ENCODE results near the gene CHPF. TPM values are rescaled to one million over a fixed set of nuclear protein-coding genes. Genes with fewer than 3 reads are reported as not detected.

CHPF gene
- total and polyA plus RNA-seq, 7 donors = 8.4 to 14.2 (median 12.6) TPM

DNA sequence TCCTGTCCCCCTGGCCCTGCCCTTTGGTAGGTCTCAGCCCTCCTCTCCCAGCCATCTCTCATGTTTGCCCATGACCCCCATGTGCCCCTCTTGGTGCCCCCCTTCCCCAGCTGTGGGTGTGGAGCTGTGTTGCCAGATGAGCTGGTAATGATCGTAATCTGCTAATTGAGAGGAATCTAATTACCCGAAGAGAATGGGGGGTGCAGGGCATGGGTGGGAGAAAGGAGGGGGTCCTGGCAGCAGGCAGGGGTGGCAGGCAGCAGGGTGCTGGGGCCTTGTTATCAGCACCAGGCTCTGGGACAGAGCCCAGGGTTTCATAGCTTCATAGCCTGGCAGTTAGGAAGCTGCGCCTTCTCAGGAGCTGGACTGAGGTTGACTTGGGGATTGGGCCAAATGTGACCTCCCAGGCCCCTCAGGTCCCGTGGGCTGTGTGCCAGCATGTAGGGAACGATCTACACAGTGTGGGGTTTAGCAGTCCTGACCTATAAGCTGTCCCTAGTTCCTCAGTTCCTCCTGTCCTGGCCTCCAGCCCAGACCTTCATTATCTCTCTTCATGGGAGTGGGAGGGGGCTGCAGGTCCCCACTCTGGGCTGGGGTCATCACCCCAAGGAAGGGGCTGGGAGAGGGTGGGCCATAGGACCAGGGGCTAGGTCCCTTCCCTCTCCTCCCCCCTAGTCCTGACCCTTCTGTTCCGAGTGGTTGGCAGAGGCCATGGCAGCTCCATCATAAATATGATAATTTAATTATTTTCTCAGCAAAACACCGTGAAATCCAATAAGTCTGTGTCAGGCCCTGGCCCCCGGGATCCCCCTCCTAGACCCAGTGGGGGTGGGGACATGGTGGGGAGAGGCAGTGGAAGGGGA, 35.8 kb downstream of the CHPF start:
- H3K9me3 ChIP-seq = no peaks in the 10 kb centered on the region
- 47 to 53% (median 53%) methylated on average over 8 of the region's 8 CpGs for WGBS, 3 donors
- no peak overlapping the region for H3K4me3 ChIP-seq
- ATAC-seq (no peak), DNase-seq (no peak)
- intact Hi-C loops (cut with DNase I) = no loop called here
- no peak for TF ChIP-seq CTCF (IDR thresholded peaks at IDR 0.05)
- peaks cover 0 to 32% of the 10 kb centered on the region in 2 donors for H3K36me3 ChIP-seq (ENCODE audit: insufficient read depth in 1 of 2, low read depth in 1 of 2)
- peaks cover 0 to 24% (median 10%) of the 10 kb centered on the region in 3 donors for H3K27me3 ChIP-seq (ENCODE audit: insufficient read depth in 3 of 3, low read length in 2 of 3)
- H3K4me1 ChIP-seq = no peaks in the 10 kb centered on the region
- no peak overlapping the region for H3K27ac ChIP-seq

GRCh38 chr2:219506802-219507526, 36.6 kb downstream of the CHPF start:
- no peak for ATAC-seq
- H3K4me1 ChIP-seq = no peaks in the 10 kb centered on the region
- WGBS, 3 donors = 70 to 76% (median 73%) methylated on average over 17 of the region's 17 CpGs

GRCh38 chr2:219506153-219506801, 37.3 kb downstream of the CHPF start:
- no peak overlapping the region for H3K4me3 ChIP-seq
- peaks cover 0 to 13% (median 6%) of the 10 kb centered on the region in 3 donors for H3K27me3 ChIP-seq (ENCODE audit: insufficient read depth in 3 of 3, low read length in 2 of 3)
- peaks cover 0 to 47% of the 10 kb centered on the region in 2 donors for H3K36me3 ChIP-seq (ENCODE audit: insufficient read depth in 1 of 2, low read depth in 1 of 2)
- ATAC-seq (no peak), DNase-seq (no peak)
- WGBS, 3 donors = 65 to 72% (median 72%) methylated on average over 22 to 23 of the region's 23 CpGs
- no peaks in the 10 kb centered on the region for H3K4me1 ChIP-seq
- intact Hi-C loops (cut with DNase I) = no loop called here
- no peaks in the 10 kb centered on the region for H3K9me3 ChIP-seq
- no peak overlapping the region for H3K27ac ChIP-seq
- TF ChIP-seq CTCF (IDR thresholded peaks at IDR 0.05) = no peak

More at GRCh38 chr2:219506802-219507526, 36.6 kb downstream of the CHPF start:
- no peaks in the 10 kb centered on the region for H3K9me3 ChIP-seq
- peaks cover 0 to 41% of the 10 kb centered on the region in 2 donors for H3K36me3 ChIP-seq (ENCODE audit: insufficient read depth in 1 of 2, low read depth in 1 of 2)
- H3K27me3 ChIP-seq (ENCODE audit: insufficient read depth in 3 of 3, low read length in 2 of 3) = peaks cover 0 to 16% (median 7%) of the 10 kb centered on the region in 3 donors
- intact Hi-C loops (cut with DNase I) = no loop called here
- no peak overlapping the region for H3K27ac ChIP-seq
- no peak for TF ChIP-seq CTCF (IDR thresholded peaks at IDR 0.05)
- no peak for DNase-seq
- no peak overlapping the region for H3K4me3 ChIP-seq

- Histone ChIP-seq H3K27me3 (ENCODE audit: insufficient read depth in 3 of 3, low read length in 2 of 3) (peaks cover 0 to 7% (median 6%) of the 10 kb centered on the region in 3 donors), H3K4me3 (no peak overlapping the region), H3K36me3 (ENCODE audit: insufficient read depth in 1 of 2, low read depth in 1 of 2) (peaks cover 0 to 48% of the 10 kb centered on the region in 2 donors), H3K9me3 (no peaks in the 10 kb centered on the region), H3K4me1 (no peaks in the 10 kb centered on the region), H3K27ac (no peak overlapping the region)
- WGBS, 3 donors = 92 to 93% (median 92%) methylated on average over 9 of the region's 9 CpGs
- ATAC-seq (no peak), DNase-seq (no peak)
- intact Hi-C loops (cut with DNase I) = no loop called here
- no peak for TF ChIP-seq CTCF (IDR thresholded peaks at IDR 0.05)
Observed at GRCh38 chr2:219505585-219505984, 38.0 kb downstream of the CHPF start.
